GM23248 (cell line): ENCODE data around the gene NEDD4L. TPM values are rescaled to one million over a fixed set of nuclear protein-coding genes. Genes with fewer than 3 reads are reported as not detected.

Experiments used
- DNase-seq: peaks from one replicate; pipeline ENCODE4 v3.0.0-alpha.2; 2015
- H2AFZ ChIP-seq: fragments of 200-600 bp; sonication (generic); 2 replicates; pipeline ENCODE4 v1.6.1; 2016; ENCODE audit warnings: antibody characterized with exemption
- H3F3A ChIP-seq: fragments of 200-600 bp; sonication (generic); 2 replicates; pipeline ENCODE4 v1.6.1; 2016; ENCODE audit warnings: mild to moderate bottlenecking, antibody characterized with exemption, mixed run types; ENCODE audit not compliant: insufficient read depth
- H3K27ac ChIP-seq: fragments of 200-600 bp; sonication (generic); 2 replicates; pipeline ENCODE4 v1.5.1; 2016; ENCODE audit warnings: mild to moderate bottlenecking
- H3K27me3 ChIP-seq: fragments of 200-600 bp; sonication (generic); replicated peaks from 2 replicates; pipeline ENCODE4 v1.6.1; 2016; ENCODE audit warnings: mild to moderate bottlenecking; ENCODE audit not compliant: insufficient read depth
- H3K36me3 ChIP-seq: fragments of 200-600 bp; sonication (generic); 2 replicates; pipeline ENCODE4 v1.6.1; 2016; ENCODE audit warnings: low read depth, mild to moderate bottlenecking
- H3K4me1 ChIP-seq: fragments of 200-600 bp; sonication (generic); 2 replicates; pipeline ENCODE4 v1.6.1; 2016; ENCODE audit warnings: mild to moderate bottlenecking; ENCODE audit not compliant: insufficient read depth
- H3K4me2 ChIP-seq: fragments of 200-600 bp; sonication (generic); one replicate; pipeline ENCODE4 v1.6.1; 2016; ENCODE audit warnings: mild to moderate bottlenecking; ENCODE audit not compliant: unreplicated experiment
- H3K4me3 ChIP-seq: fragments of 200-600 bp; sonication (generic); 2 replicates; pipeline ENCODE4 v1.5.1; 2016; ENCODE audit warnings: mild to moderate bottlenecking
- H3K79me2 ChIP-seq: fragments of 200-600 bp; sonication (generic); 2 replicates; pipeline ENCODE4 v1.6.1; 2016; ENCODE audit warnings: mild to moderate bottlenecking; ENCODE audit not compliant: insufficient read depth
- H3K9ac ChIP-seq: fragments of 200-600 bp; sonication (generic); 2 replicates; pipeline ENCODE4 v1.6.1; 2016; ENCODE audit warnings: mild to moderate bottlenecking
- H3K9me2 ChIP-seq: fragments of 200-600 bp; sonication (generic); 2 replicates; pipeline ENCODE4 v1.6.1; 2016; ENCODE audit warnings: mixed run types, mild to moderate bottlenecking, moderate library complexity; ENCODE audit not compliant: insufficient read depth
- H3K9me3 ChIP-seq: fragments of 200-600 bp; sonication (generic); one replicate; pipeline ENCODE4 v1.6.1; 2017; ENCODE audit warnings: low read depth
- H4K20me1 ChIP-seq: fragments of 200-600 bp; sonication (generic); 2 replicates; pipeline ENCODE4 v1.6.0; 2016; ENCODE audit not compliant: insufficient read depth
- EZH2 ChIP-seq: fragments of 200-600 bp; sonication (generic); IDR thresholded peaks from 2 replicates; pipeline ENCODE4 v1.6.1; 2018; ENCODE audit warnings: antibody characterized with exemption, mild to moderate bottlenecking; ENCODE audit not compliant: insufficient read depth, poor library complexity, severe bottlenecking
- EZH2phosphoT487 ChIP-seq: fragments of 200-600 bp; sonication (generic); IDR thresholded peaks from 2 replicates; pipeline ENCODE4 v1.6.1; 2018; ENCODE audit warnings: antibody characterized with exemption, moderate library complexity, mild to moderate bottlenecking, low read depth; ENCODE audit not compliant: insufficient read depth
- WGBS, 2 experiments: methylation state at CpG; one replicate each; pipeline ENCODE4 v1.1.6; 2015 to 2017; ENCODE audit warnings: low lambda C conversion rate in 2 of 2, low coverage in 1 of 2; ENCODE audit errors: missing lambda C conversion rate in 2 of 2; 5-methylcytosine and 5-hydroxymethylcytosine counted together
- in situ Hi-C: fragments of 300-500 bp; cut with MboI; formaldehyde crosslinking; loops from 2 replicates; pipeline ENCODE4 v1.15.0; 2020
- polyA plus RNA-seq: library from polyadenylated mRNA; unstranded; fragments of >200 nt; fragmentation: Nextera tagmentation; extraction: Ambion mirVana; gene quantifications from 2 replicates; pipeline ENCODE4 v1.2.1, GENCODE V29; 2016
- total RNA-seq: library from RNA; depleted of rRNA; stranded (reverse); fragments of >200 nt; shearing (Covaris generic); gene quantifications from 2 replicates; pipeline ENCODE4 v1.2.3, GENCODE V29; 2014

NEDD4L gene
- total and polyA plus RNA-seq, 2 experiments from 2014 or later: 3.7 to 6.1 TPM

DNA sequence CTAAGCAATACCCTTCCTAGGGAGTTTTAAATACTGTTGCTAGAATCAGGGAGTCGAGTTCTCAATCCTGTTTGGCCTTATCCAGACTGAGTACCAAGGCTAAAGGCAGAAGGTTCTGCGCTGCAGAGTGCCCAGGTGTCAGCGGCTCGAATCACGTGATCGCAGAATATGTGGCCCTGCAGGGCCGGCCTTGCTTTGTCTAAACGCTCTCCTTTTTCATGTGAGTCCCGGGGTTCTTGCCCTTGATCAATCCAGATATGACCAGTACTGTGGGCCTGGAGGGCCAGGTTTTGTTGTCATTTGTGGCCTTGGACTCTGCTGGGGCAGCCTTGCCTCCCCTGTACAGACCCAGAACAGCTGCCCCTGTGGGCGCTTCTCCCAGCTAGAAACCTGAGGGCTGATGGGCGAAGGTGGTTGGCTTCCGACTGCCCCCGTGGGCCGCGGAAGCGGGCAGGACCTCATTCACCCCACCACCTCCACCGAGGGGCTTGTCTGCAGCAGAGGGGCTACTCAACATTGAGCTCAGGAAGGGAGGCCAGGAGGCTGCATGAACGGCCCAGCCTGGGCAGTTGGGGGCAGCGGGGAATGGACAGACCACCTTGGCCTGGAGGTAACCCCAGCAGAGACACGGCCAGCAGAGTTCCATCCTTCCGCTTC lies 359.9 kb downstream of the NEDD4L start:
- Histone ChIP-seq H3K9me3 (no peaks in the 10 kb centered on the region), H3K79me2 (no peaks in the 10 kb centered on the region), H2AFZ (no peak overlapping the region), H3F3A (peaks cover 8% of the 10 kb centered on the region; the same call in 1 of the 2 replicates), H3K4me3 (no peak overlapping the region), H3K4me2 (no peak overlapping the region), H4K20me1 (no peaks in the 10 kb centered on the region), H3K4me1 (peaks cover 9% of the 10 kb centered on the region), H3K27ac (no peak overlapping the region), H3K36me3 (no peaks in the 10 kb centered on the region), H3K27me3 (no peaks in the 10 kb centered on the region), H3K9me2 (no peaks in the 10 kb centered on the region), H3K9ac (no peak overlapping the region)
- in situ Hi-C loops: no loop called here
- 91 to 95% methylated on average over 20 to 21 of the region's 21 CpGs for WGBS, 2 experiments
- no peak for DNase-seq
- TF ChIP-seq EZH2phosphoT487 (no peak), EZH2 (no peak)

GRCh38 chr18:58405107-58405898 lies 361.3 kb downstream of the NEDD4L start:
- Histone ChIP-seq H3K27me3 (no peaks in the 10 kb centered on the region), H3K9ac (no peak overlapping the region), H3K4me1 (peaks cover 6% of the 10 kb centered on the region), H3F3A (peaks cover 8% of the 10 kb centered on the region; the same call in 1 of the 2 replicates), H3K9me3 (no peaks in the 10 kb centered on the region), H3K36me3 (no peaks in the 10 kb centered on the region), H3K79me2 (no peaks in the 10 kb centered on the region), H3K4me2 (no peak overlapping the region), H2AFZ (no peak overlapping the region), H3K9me2 (no peaks in the 10 kb centered on the region), H3K4me3 (no peak overlapping the region), H3K27ac (no peak overlapping the region), H4K20me1 (no peaks in the 10 kb centered on the region)
- in situ Hi-C loops: no loop called here
- WGBS, 2 experiments: 83 to 84% methylated on average over 16 of the region's 16 CpGs
- TF ChIP-seq EZH2phosphoT487 (no peak), EZH2 (no peak)
- DNase-seq: no peak

- in situ Hi-C loops: no loop called here
- Histone ChIP-seq H3F3A (no peaks in the 10 kb centered on the region), H2AFZ (no peak overlapping the region), H3K36me3 (no peaks in the 10 kb centered on the region), H3K79me2 (no peaks in the 10 kb centered on the region), H3K9me3 (no peaks in the 10 kb centered on the region), H3K9me2 (no peaks in the 10 kb centered on the region), H3K4me3 (no peak overlapping the region), H3K27ac (no peak overlapping the region), H4K20me1 (no peaks in the 10 kb centered on the region), H3K9ac (no peak overlapping the region), H3K4me1 (no peaks in the 10 kb centered on the region), H3K27me3 (no peaks in the 10 kb centered on the region), H3K4me2 (no peak overlapping the region)
- TF ChIP-seq EZH2phosphoT487 (no peak), EZH2 (no peak)
- WGBS, 2 experiments: 89 to 91% methylated on average over 7 of the region's 7 CpGs
- no peak for DNase-seq
Observed at GRCh38 chr18:58407263-58407648, 363.2 kb downstream of the NEDD4L start.

- in situ Hi-C loops: no loop called here
Observed at GRCh38 chr18:58407649-58408407, 363.8 kb downstream of the NEDD4L start.

More at GRCh38 chr18:58407649-58408407, 363.8 kb downstream of the NEDD4L start:
- Histone ChIP-seq H3K79me2 (no peaks in the 10 kb centered on the region), H3K27ac (no peak overlapping the region), H3K4me1 (no peaks in the 10 kb centered on the region), H3K36me3 (no peaks in the 10 kb centered on the region), H3K9me3 (no peaks in the 10 kb centered on the region), H3K27me3 (no peaks in the 10 kb centered on the region), H3F3A (no peaks in the 10 kb centered on the region), H3K4me3 (no peak overlapping the region), H3K9ac (no peak overlapping the region), H3K9me2 (no peaks in the 10 kb centered on the region), H2AFZ (no peak overlapping the region), H3K4me2 (no peak overlapping the region), H4K20me1 (no peaks in the 10 kb centered on the region)
- WGBS, 2 experiments: 79 to 82% methylated on average over 6 of the region's 6 CpGs
- no peak for DNase-seq
- TF ChIP-seq EZH2phosphoT487 (no peak), EZH2 (no peak)
